ENCODE data around the gene CELA2A. TPM values are rescaled to one million over a fixed set of nuclear protein-coding genes. Genes with fewer than 3 reads are reported as not detected.

CELA2A gene
- total and polyA plus RNA-seq, 10 of the 15 experiments (the other 5 are each of a cell fraction or from before 2014, with no cell fraction given), result 0.90 TPM; not detected in 9

DNA sequence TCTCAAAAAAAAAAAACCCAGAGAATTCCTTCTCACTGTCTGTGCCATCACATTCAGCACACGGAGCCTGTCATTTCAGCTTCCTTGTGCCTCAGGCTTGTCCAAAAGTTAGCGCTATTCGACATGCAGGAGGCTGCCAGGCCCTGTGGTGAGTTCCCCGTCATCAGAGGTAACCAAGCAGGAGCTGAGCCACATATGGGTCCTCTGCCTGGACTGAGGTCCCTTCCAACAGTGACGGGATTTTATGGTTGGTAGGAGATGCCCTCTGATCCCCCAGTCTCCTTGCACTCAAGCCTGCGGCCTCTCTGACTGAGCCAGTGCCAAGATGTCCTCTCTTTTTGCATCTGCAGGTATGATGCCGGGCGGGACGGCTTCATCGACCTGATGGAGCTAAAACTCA, 31.0 kb upstream of the CELA2A start:
- no peak for TF ChIP-seq IRF4 (IDR thresholded peaks at IDR 0.05; ENCODE audit: low read depth, low read length)
- no peak for TF ChIP-seq ZNF274 (IDR thresholded peaks at IDR 0.05; ENCODE audit: insufficient read depth, insufficient read length)
- TF ChIP-seq HCFC1 (IDR thresholded peaks at IDR 0.05; ENCODE audit: low read length), result no peak
- no peak for TF ChIP-seq EZH2 (IDR thresholded peaks at IDR 0.05; ENCODE audit: borderline replicate concordance, control insufficient read depth, low read depth, low read length)
- no peak for TF ChIP-seq TAF1 (IDR thresholded peaks at IDR 0.05; ENCODE audit: borderline replicate concordance, low read depth, low read length)
- TF ChIP-seq ASH2L (IDR thresholded peaks at IDR 0.05; ENCODE audit: borderline replicate concordance, low read depth), result no peak
- TF ChIP-seq JUND (IDR thresholded peaks at IDR 0.05; ENCODE audit: low read depth, low read length), result no peak
- TF ChIP-seq GATAD2B (conservative IDR thresholded peaks at IDR 0.05; ENCODE audit: low read depth), result no peak
- no peak for TF ChIP-seq YY1 (IDR thresholded peaks at IDR 0.05; ENCODE audit: low read depth, low read length)
- no peak for TF ChIP-seq PAX5 (IDR thresholded peaks at IDR 0.05; ENCODE audit: borderline replicate concordance, low read depth, low read length)
- no peak for TF ChIP-seq ZNF622 (IDR thresholded peaks at IDR 0.05)
- TF ChIP-seq CHD1 (IDR thresholded peaks at IDR 0.05; ENCODE audit: low read depth, low read length), result no peak
- no peak for TF ChIP-seq FOXM1 (IDR thresholded peaks at IDR 0.05; ENCODE audit: low read depth, low read length)
- Histone ChIP-seq H3K4me1 (ENCODE audit: control insufficient read depth, insufficient read depth, low read length) (no peaks in the 10 kb centered on the region), H2AFZ (ENCODE audit: control insufficient read depth, low read depth, low read length) (no peak overlapping the region), H3K9me3 (replicated peaks; ENCODE audit: control insufficient read depth, insufficient read depth, low read length) (no peaks in the 10 kb centered on the region), H4K20me1 (ENCODE audit: control insufficient read depth, insufficient read depth) (peaks cover 4% of the 10 kb centered on the region; the same call in 1 of the 2 replicates), H3K9ac (ENCODE audit: control insufficient read depth, insufficient read depth, low read length) (no peak overlapping the region), H3K27ac (ENCODE audit: control insufficient read depth, insufficient read depth) (no peak overlapping the region), H3K4me3 (no peak overlapping the region), H3K27me3 (replicated peaks in 1 of 2; ENCODE audit: control insufficient read depth in 2 of 2, insufficient read depth in 2 of 2, low read length in 1 of 2) (no peaks in the 10 kb centered on the region), H3K79me2 (ENCODE audit: control insufficient read depth, insufficient read depth, low read length) (peaks cover 13% of the 10 kb centered on the region), H3K4me2 (ENCODE audit: control insufficient read depth, insufficient read depth) (no peak overlapping the region), H3K36me3 (ENCODE audit: control insufficient read depth in 2 of 2, insufficient read depth in 2 of 2, low read length in 1 of 2) (peaks cover 6 to 22% of the 10 kb centered on the region in 2 experiments; a peak in 3 of 4 replicates)
- no peak for ATAC-seq
- in situ Hi-C loops (cut with MboI), result loop anchor here (5.0 kb wide), 1 partner anchor 98 kb away; no protein-coding TSS in a partner anchor
- WGBS (ENCODE audit: insufficient coverage, insufficient replicate concordance, low lambda C conversion rate, missing lambda C conversion rate), result 98% methylated on average over 10 of the region's 10 CpGs
- ChIA-PET RAD21 (ENCODE audit: unreplicated experiment) (interaction anchor here (0.8 kb wide), 1 partner anchor 102 kb away, joined by 3 read pairs; no protein-coding TSS in a partner anchor), SMC1A (ENCODE audit: uncharacterized antibody, unreplicated experiment) (no interaction called here), POLR2A (no interaction called here), CTCF (no interaction called here)
- BruUV-seq (replicated peaks), result no TSS peak
- intact Hi-C loops (cut with micrococcal nuclease; ENCODE audit: unreplicated experiment), result no loop called here
- no peak for DNase-seq (ENCODE audit: low read depth, low spot score)
- no peak for FAIRE-seq
